Subcutaneous preadipocyte (primary cell): Measurements from ENCODE around the gene GPR6. TPM values are rescaled to one million over a fixed set of nuclear protein-coding genes. Genes with fewer than 3 reads are reported as not detected.

Experiments
- total RNA-seq: library from RNA; depleted of rRNA; stranded (reverse); fragments of >200 nt; gene quantifications from 2 replicates; pipeline ENCODE4 v1.2.3, GENCODE V29; 2012

Gene GPR6, protein sequence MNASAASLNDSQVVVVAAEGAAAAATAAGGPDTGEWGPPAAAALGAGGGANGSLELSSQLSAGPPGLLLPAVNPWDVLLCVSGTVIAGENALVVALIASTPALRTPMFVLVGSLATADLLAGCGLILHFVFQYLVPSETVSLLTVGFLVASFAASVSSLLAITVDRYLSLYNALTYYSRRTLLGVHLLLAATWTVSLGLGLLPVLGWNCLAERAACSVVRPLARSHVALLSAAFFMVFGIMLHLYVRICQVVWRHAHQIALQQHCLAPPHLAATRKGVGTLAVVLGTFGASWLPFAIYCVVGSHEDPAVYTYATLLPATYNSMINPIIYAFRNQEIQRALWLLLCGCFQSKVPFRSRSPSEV
- not detected in 2 replicates for total RNA-seq

DNA sequence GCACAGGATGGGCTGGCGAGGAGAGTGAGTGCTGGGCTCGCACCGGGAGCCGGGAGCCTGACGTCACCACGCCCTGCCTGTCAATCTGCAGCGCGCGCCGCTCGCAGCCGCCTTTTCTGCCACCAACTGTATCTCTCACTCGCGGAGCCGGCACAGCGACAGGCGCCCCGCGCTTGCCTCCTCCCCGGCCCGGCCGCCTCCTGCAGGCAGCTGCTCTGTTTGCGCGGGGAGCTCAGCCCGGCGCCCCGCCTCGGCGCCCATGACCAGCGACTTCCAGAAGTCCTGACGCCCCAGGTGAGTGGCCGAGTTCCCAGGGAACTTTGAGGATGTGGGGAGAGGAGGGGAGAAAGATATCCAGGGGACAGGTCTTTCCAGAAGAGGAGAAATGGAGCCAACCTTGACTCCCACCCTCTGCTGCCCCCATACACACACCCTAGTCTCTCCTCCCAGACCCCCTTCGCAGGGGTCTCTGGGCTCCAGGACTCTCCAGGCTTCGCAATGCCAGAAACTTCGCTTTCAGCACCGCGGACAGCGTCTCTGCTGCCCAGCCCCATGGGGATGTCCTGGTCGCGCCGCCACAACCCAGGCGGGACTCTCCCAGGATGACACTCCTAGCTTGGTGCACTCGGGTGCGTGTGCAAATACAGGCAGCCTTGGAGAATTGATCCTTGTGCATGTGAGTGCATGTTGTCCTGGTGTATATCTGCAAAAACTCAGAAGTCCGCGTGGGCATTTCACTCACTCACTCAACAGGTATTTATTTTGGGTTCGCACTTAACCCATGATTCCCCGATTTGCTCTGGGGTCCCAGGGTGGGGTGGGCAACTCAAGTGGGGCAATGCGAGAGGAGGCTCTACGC lies at the start of gene GPR6:
GPR6 (plus strand) TSS at position 138 of the 859 bp plus-strand sequence. CDS start 802 bp downstream, outside the sequence.

Other genes starting within 250 kb of the GPR6 start
- 9.9 and 11.7 TPM in 2 replicates for gene WASF1, start 201.4 kb downstream of the GPR6 start, total RNA-seq
- gene CDC40, start 202.1 kb downstream of the GPR6 start, total RNA-seq, result 16.2 and 20.7 TPM in 2 replicates